LNCAP (cell line): ENCODE results near the gene COPZ2.

Experiments
- TF ChIP-seq, protein P1 (sequence below): fragments of 450-650 bp; IDR thresholded peaks from 2 replicates; pipeline ENCODE4 v1.5.1; 2017; ENCODE audit warnings: mild to moderate bottlenecking

Gene COPZ2

DNA sequence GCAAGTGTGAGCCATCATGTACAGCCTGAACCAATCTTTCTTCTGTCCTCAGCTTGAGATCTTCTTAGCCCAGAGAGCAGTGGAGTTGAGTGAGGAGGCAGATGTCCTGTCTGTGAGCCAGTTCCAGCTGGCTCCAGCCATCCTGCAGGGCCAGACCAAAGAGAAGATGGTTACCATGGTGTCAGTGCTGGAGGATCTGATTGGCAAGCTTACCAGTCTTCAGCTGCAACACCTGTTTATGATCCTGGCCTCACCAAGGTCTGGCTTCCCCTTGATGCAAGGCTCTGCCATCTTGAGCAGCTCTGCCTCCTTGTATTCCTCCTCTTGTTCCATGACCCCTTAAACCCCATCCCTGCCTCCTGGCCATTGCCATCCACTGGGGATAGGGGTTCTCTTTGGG is 57.1 kb downstream of the COPZ2 start:
- TF ChIP-seq, protein P1, sequence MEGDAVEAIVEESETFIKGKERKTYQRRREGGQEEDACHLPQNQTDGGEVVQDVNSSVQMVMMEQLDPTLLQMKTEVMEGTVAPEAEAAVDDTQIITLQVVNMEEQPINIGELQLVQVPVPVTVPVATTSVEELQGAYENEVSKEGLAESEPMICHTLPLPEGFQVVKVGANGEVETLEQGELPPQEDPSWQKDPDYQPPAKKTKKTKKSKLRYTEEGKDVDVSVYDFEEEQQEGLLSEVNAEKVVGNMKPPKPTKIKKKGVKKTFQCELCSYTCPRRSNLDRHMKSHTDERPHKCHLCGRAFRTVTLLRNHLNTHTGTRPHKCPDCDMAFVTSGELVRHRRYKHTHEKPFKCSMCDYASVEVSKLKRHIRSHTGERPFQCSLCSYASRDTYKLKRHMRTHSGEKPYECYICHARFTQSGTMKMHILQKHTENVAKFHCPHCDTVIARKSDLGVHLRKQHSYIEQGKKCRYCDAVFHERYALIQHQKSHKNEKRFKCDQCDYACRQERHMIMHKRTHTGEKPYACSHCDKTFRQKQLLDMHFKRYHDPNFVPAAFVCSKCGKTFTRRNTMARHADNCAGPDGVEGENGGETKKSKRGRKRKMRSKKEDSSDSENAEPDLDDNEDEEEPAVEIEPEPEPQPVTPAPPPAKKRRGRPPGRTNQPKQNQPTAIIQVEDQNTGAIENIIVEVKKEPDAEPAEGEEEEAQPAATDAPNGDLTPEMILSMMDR = no peak

DNA sequence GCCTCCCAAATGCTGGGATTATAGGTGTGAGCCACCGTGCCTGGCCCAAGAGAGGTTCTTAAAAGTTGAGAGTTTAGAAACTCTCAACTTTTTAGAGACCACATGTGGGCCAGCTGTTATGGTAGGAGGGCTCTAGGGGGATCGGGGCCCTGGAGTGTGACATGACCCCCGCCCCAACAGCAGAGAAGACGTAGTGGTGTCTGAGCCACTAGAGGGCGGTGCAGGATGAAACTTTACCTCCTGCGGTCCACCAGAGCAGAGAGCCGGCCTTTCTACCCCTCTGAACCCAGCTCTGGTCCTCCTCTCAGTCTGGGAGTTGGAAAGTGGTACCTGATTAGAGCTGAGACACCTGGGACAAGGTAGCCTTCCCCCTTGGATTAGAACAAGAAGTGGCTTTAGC is 59.3 kb downstream of the COPZ2 start:
- TF ChIP-seq, protein P1 = peak; percentile 77
